Mucosa of stomach (tissue), 1 donor: ENCODE data around the gene C17orf50.

Experiments used
- H3K27me3 ChIP-seq: one replicate; pipeline ENCODE4 v1.7.0; 2013; ENCODE audit warnings: mild to moderate bottlenecking, low read length; ENCODE audit not compliant: control insufficient read depth, insufficient read depth
- H3K36me3 ChIP-seq: one replicate; pipeline ENCODE4 v1.7.0; 2013; ENCODE audit warnings: low read length; ENCODE audit not compliant: control insufficient read depth, insufficient read depth
- H3K4me1 ChIP-seq: one replicate; pipeline ENCODE4 v1.7.0; 2013; ENCODE audit warnings: mild to moderate bottlenecking, low read length; ENCODE audit not compliant: control insufficient read depth, insufficient read depth
- H3K4me3 ChIP-seq: one replicate; pipeline ENCODE4 v1.7.0; 2013; ENCODE audit warnings: low read length
- H3K9ac ChIP-seq: one replicate; pipeline ENCODE4 v1.7.0; 2013; ENCODE audit warnings: mild to moderate bottlenecking, low read length, moderate library complexity
- H3K9me3 ChIP-seq: one replicate; pipeline ENCODE4 v1.7.0; 2013; ENCODE audit warnings: mild to moderate bottlenecking, low read length, moderate library complexity; ENCODE audit not compliant: control insufficient read depth
- donor health status: Pancreatic carcinoma.

The C17orf50 gene

DNA sequence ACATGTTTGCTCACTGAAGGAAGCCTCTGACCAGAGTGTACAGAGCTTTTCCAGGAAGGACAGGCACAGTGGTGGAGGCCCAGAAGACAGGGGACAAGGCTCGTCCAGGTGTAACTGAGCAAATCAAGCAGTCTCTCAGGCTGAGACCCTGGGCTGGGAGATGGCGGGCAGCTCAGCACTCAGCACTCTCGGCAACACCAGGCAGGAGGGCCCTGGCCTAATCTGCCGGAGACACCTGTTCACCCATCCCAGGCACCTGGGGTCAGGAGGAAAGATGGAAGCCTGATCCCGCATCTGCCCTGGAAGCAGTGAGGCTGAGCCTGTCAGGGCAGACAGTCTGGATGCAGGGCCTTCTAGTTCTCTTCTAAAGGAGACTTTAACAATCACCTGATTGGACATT is 24.5 kb upstream of the C17orf50 start:
- H3K36me3 ChIP-seq = no peaks in the 10 kb centered on the region
- no peak overlapping the region for H3K9ac ChIP-seq
- H3K4me3 ChIP-seq = no peak overlapping the region
- peaks cover 2% of the 10 kb centered on the region for H3K4me1 ChIP-seq
- peaks cover 27% of the 10 kb centered on the region for H3K27me3 ChIP-seq
- H3K9me3 ChIP-seq = no peaks in the 10 kb centered on the region

- Histone ChIP-seq H3K4me1 (no peaks in the 10 kb centered on the region), H3K36me3 (no peaks in the 10 kb centered on the region), H3K9ac (no peak overlapping the region), H3K27me3 (peaks cover 44% of the 10 kb centered on the region), H3K4me3 (no peak overlapping the region), H3K9me3 (no peaks in the 10 kb centered on the region)
Measured at GRCh38 chr17:35738519-35739133, 22.1 kb upstream of the C17orf50 start.

- no peak overlapping the region for H3K9ac ChIP-seq
- no peaks in the 10 kb centered on the region for H3K4me1 ChIP-seq
- no peaks in the 10 kb centered on the region for H3K36me3 ChIP-seq
- H3K4me3 ChIP-seq = no peak overlapping the region
- H3K27me3 ChIP-seq = peaks cover 45% of the 10 kb centered on the region
- no peaks in the 10 kb centered on the region for H3K9me3 ChIP-seq
Measured at GRCh38 chr17:35740216-35740615, 20.5 kb upstream of the C17orf50 start.

DNA sequence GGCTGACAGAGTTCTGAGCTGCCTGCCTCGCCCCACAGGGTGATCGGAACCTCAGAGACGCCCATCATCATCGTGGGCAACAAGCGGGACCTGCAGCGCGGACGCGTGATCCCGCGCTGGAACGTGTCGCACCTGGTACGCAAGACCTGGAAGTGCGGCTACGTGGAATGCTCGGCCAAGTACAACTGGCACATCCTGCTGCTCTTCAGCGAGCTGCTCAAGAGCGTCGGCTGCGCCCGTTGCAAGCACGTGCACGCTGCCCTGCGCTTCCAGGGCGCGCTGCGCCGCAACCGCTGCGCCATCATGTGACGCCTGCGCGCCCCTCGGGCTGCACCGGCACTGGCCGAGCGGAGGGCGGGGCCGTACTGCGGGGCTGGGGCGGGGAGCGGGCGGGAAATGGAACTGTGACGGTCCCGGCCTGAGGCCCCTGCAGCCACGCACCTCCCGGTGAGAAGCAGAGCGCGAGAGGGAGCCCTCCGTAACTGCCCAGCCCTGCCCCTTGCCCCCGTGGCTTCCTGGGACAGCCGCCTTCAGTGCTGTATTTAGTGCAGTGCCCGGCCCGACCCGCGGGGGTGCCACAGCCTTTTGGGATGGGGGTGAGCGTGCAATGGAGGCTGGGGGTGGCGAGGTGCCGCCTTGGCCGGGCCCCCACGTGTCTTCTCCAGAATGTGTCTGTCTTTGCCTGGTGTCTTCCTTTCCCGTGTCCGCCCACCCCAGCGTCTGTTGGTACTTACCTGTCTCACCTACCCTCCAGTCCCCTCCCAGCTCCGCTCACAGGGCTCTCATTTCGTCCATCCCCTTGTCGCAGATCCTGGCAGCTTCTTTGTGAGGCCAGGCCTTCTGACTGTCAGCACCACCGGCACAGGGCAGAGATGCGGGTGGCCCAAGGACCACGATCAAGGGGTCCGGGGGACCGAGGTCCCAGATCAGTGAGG is 19.4 kb upstream of the C17orf50 start:
- H3K27me3 ChIP-seq = peaks cover 45% of the 10 kb centered on the region
- no peak overlapping the region for H3K4me3 ChIP-seq
- H3K4me1 ChIP-seq = no peaks in the 10 kb centered on the region
- no peak overlapping the region for H3K9ac ChIP-seq
- no peaks in the 10 kb centered on the region for H3K9me3 ChIP-seq
- H3K36me3 ChIP-seq = no peaks in the 10 kb centered on the region

GRCh38 chr17:35742496-35742895 is 18.2 kb upstream of the C17orf50 start:
- no peaks in the 10 kb centered on the region for H3K9me3 ChIP-seq
- H3K27me3 ChIP-seq = peaks cover 50% of the 10 kb centered on the region
- no peak overlapping the region for H3K4me3 ChIP-seq
- H3K9ac ChIP-seq = no peak overlapping the region
- peaks cover 3% of the 10 kb centered on the region for H3K4me1 ChIP-seq
- no peaks in the 10 kb centered on the region for H3K36me3 ChIP-seq

DNA sequence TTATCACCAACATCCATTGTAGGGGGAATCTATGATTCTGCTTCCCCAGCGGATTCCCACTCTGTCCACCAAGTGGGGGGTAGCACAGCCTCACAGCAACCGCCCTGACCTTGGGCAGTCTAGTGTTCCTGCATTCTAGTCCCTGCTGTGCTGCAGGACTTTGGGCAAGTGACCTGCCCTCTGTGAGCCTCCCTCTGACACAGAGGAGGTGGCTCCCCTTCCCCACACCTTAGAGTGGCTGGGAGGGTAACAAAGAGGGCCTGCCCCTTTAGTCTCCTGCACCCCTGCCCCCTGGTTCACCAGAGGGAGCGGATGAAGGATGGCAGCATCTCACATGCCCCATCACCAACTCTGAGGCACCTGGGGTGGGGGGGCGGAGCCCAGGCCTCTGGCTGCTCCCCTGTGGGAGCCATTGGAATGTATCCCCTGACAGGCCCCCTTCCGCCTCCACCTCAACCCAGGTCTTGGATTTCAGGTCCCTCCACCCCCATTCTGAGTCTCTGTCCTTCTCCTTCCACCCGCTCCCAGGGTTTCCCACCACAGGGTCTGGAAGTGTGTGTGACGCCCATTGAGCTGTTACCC is 17.7 kb upstream of the C17orf50 start:
- H3K9ac ChIP-seq = no peak overlapping the region
- H3K27me3 ChIP-seq = peaks cover 50% of the 10 kb centered on the region
- no peaks in the 10 kb centered on the region for H3K9me3 ChIP-seq
- H3K4me3 ChIP-seq = no peak overlapping the region
- H3K4me1 ChIP-seq = peaks cover 8% of the 10 kb centered on the region
- no peaks in the 10 kb centered on the region for H3K36me3 ChIP-seq

DNA sequence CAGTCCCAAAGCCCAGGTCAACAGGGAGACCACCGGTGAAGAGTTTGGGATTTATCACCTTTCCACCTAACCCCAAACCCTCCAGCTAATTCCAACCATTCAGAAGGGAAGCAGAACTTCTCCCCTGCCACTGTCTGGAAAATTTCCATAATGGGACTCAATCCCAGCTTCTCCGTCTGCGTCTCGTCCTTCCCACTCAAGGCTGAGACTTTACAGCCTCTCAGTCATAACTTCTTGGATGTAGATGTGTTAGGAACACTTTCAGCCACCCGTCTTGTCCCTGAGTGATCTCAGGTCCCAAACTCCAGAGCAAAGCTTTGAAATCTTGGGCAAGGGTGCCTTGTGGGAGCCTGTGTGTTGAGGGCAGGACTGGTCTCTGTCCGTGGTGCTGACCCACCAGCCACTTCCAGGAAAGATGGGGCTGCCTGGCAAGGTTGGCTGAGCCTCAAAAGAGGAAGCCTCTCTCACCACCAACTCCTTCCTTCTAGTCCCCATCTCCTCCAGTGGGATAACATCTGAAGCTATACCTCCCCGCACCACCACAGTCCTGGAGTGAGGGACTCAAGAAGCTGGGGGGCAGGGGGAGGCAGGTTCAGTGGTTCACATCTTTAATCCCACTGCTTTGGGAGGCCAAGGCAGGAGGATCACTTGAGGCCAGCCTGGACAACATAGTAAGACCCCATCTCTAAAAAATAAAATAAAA is 16.9 kb upstream of the C17orf50 start:
- Histone ChIP-seq H3K4me1 (peaks cover 16% of the 10 kb centered on the region), H3K27me3 (peaks cover 49% of the 10 kb centered on the region), H3K36me3 (no peaks in the 10 kb centered on the region), H3K9me3 (no peaks in the 10 kb centered on the region), H3K4me3 (no peak overlapping the region), H3K9ac (no peak overlapping the region)

GRCh38 chr17:35744830-35745229 is 15.9 kb upstream of the C17orf50 start:
- Histone ChIP-seq H3K4me1 (peaks cover 26% of the 10 kb centered on the region), H3K27me3 (peaks cover 55% of the 10 kb centered on the region), H3K4me3 (no peak overlapping the region), H3K9me3 (no peaks in the 10 kb centered on the region), H3K36me3 (no peaks in the 10 kb centered on the region), H3K9ac (no peak overlapping the region)

GRCh38 chr17:35745246-35745645 is 15.4 kb upstream of the C17orf50 start:
- peaks cover 55% of the 10 kb centered on the region for H3K27me3 ChIP-seq
- no peaks in the 10 kb centered on the region for H3K36me3 ChIP-seq
- H3K9ac ChIP-seq = no peak overlapping the region
- H3K4me3 ChIP-seq = no peak overlapping the region
- H3K4me1 ChIP-seq = peaks cover 30% of the 10 kb centered on the region
- H3K9me3 ChIP-seq = no peaks in the 10 kb centered on the region

GRCh38 chr17:35745749-35746320 is 14.9 kb upstream of the C17orf50 start:
- Histone ChIP-seq H3K9me3 (no peaks in the 10 kb centered on the region), H3K4me1 (peaks cover 35% of the 10 kb centered on the region), H3K4me3 (no peak overlapping the region), H3K27me3 (peaks cover 55% of the 10 kb centered on the region), H3K36me3 (no peaks in the 10 kb centered on the region), H3K9ac (no peak overlapping the region)

DNA sequence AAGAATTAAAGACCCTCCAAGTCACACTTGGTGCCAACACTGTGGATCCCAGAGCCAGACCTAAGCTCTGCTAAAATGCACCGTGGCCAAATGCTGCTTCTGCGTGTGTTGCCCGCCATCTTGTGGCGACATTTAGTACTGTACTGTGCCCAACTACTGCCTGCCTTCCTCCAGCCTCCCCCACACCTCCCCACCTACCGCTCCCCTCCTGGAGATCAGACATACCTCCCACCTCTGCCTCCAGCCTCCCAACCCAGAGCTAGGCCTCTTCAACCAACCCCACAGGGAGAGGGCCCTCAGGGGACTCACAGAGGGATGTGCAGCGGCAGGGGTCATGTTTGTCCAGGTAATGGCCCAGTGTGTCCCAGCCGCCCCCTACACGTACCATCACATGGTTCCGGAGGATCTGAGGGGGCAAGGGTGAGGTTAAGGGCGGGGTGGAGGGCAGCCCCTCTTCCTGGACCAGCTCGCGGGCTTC is 13.1 kb upstream of the C17orf50 start:
- H3K9ac ChIP-seq = no peak overlapping the region
- H3K27me3 ChIP-seq = peaks cover 44% of the 10 kb centered on the region
- H3K36me3 ChIP-seq = no peaks in the 10 kb centered on the region
- H3K4me3 ChIP-seq = no peak overlapping the region
- H3K9me3 ChIP-seq = no peaks in the 10 kb centered on the region
- peaks cover 35% of the 10 kb centered on the region for H3K4me1 ChIP-seq
